Endodermal cell (in vitro differentiated cells): ENCODE results near the gene IFNA13. TPM values are rescaled to one million over a fixed set of nuclear protein-coding genes. Genes with fewer than 3 reads are reported as not detected.
A peak's percentile ranks its signal among the peaks of the same experiment; 100 is the strongest.

Experiments used
- DNase-seq: peaks from one replicate; pipeline ENCODE4 v3.0.0-alpha.2; 2017
- H3K27ac ChIP-seq: 2 replicates; pipeline ENCODE4 v1.5.1; 2013; ENCODE audit warnings: mild to moderate bottlenecking, low read depth, low read length, moderate library complexity
- H3K27me3 ChIP-seq: 2 replicates; pipeline ENCODE4 v1.6.1; 2013; ENCODE audit warnings: mild to moderate bottlenecking, low read length, moderate library complexity; ENCODE audit not compliant: insufficient read depth, control insufficient read depth, poor library complexity, severe bottlenecking
- H3K36me3 ChIP-seq: 2 replicates; pipeline ENCODE4 v1.7.0; 2013; ENCODE audit warnings: mild to moderate bottlenecking, low read length, moderate library complexity; ENCODE audit not compliant: control insufficient read depth, insufficient read depth
- H3K4me1 ChIP-seq: one replicate; pipeline ENCODE4 v1.7.0; 2013; ENCODE audit warnings: low read length; ENCODE audit not compliant: control insufficient read depth, insufficient read depth
- H3K4me3 ChIP-seq: 2 replicates; pipeline ENCODE4 v1.5.1; 2013; ENCODE audit warnings: mild to moderate bottlenecking, low read length, moderate library complexity
- H3K9ac ChIP-seq: 2 replicates; pipeline ENCODE4 v1.6.1; 2013; ENCODE audit warnings: mild to moderate bottlenecking, low read length, moderate library complexity; ENCODE audit not compliant: poor library complexity, severe bottlenecking; ENCODE audit errors: extremely low read depth
- H3K9me3 ChIP-seq: 2 replicates; pipeline ENCODE4 v1.6.1; 2013; ENCODE audit warnings: mild to moderate bottlenecking, low read length, moderate library complexity; ENCODE audit not compliant: control insufficient read depth
- H3K27ac Mint-ChIP-seq: 2 replicates; pipeline ENCODE4 v1.8.0; 2020; ENCODE audit warnings: mixed read lengths
- H3K27me3 Mint-ChIP-seq: 2 replicates; pipeline ENCODE4 v1.8.0; 2021; ENCODE audit warnings: mild to moderate bottlenecking, mixed read lengths; ENCODE audit not compliant: insufficient read depth
- H3K36me3 Mint-ChIP-seq: 2 replicates; pipeline ENCODE4 v1.8.0; 2020; ENCODE audit warnings: low read depth, mixed read lengths
- H3K4me1 Mint-ChIP-seq: 2 replicates; pipeline ENCODE4 v1.8.0; 2020; ENCODE audit warnings: mixed read lengths
- H3K4me3 Mint-ChIP-seq: 2 replicates; pipeline ENCODE4 v1.8.0; 2020; ENCODE audit warnings: mild to moderate bottlenecking, moderate library complexity, mixed read lengths
- H3K9me3 Mint-ChIP-seq: 2 replicates; pipeline ENCODE4 v1.8.0; 2020; ENCODE audit warnings: mild to moderate bottlenecking, mixed read lengths
- CTCF ChIP-seq: fragments of 200-600 bp; sonication (generic); conservative IDR thresholded peaks from 2 replicates; pipeline ENCODE4 v1.5.0; 2021; ENCODE audit warnings: antibody characterized with exemption, mild to moderate bottlenecking
- WGBS, 2 experiments: methylation state at CpG; one replicate each; pipeline versions ENCODE4 v1.1.5 to v1.1.7; 2013; ENCODE audit warnings: missing lambda C conversion rate in 2 of 2, mixed read lengths in 1 of 2; ENCODE audit not compliant: insufficient coverage in 1 of 2, insufficient read length in 1 of 2; 5-methylcytosine and 5-hydroxymethylcytosine counted together
- total RNA-seq, 2 donors: library from RNA; stranded (reverse); fragmentation: NEBNext Ultra II Directional in 1 of 2; extraction: Animal tissue kit (Norgen Biotek cat#: 25700) in 1 of 2; gene quantifications; 2 replicates in 1 of 2; 3 replicates in 1 of 2; pipeline ENCODE4 v1.2.1, GENCODE V29; 2021

The IFNA13 gene
- total RNA-seq, 2 donors from 2014 or later: not detected

- WGBS, 2 experiments: 90 to 100% methylated on average over 1 to 2 of the region's 2 CpGs
- peaks cover 21% of the 10 kb centered on the region for H3K36me3 Mint-ChIP-seq
- H3K9me3 ChIP-seq: no peaks in the 10 kb centered on the region
- peak overlapping the region; percentile 90 for H3K4me3 Mint-ChIP-seq
- no peak for DNase-seq
- peaks cover 7% of the 10 kb centered on the region for H3K4me1 ChIP-seq
- H3K27me3 Mint-ChIP-seq: peaks cover 3% of the 10 kb centered on the region
- TF ChIP-seq CTCF: no peak
- H3K36me3 ChIP-seq: peaks cover 44% of the 10 kb centered on the region
- H3K4me1 Mint-ChIP-seq: peaks cover 28% of the 10 kb centered on the region
- H3K4me3 ChIP-seq: peak overlapping the region; percentile 89
- no peak overlapping the region for H3K27ac ChIP-seq
- no peak overlapping the region for H3K9ac ChIP-seq
- peaks cover 3% of the 10 kb centered on the region for H3K27me3 ChIP-seq
- no peaks in the 10 kb centered on the region for H3K9me3 Mint-ChIP-seq
- H3K27ac Mint-ChIP-seq: no peak overlapping the region
Measured at GRCh38 chr9:21333226-21333625, 34.6 kb downstream of the IFNA13 start.

GRCh38 chr9:21331676-21332402 is 36.0 kb downstream of the IFNA13 start:
- WGBS, 2 experiments: 83 to 90% methylated on average over 3 to 5 of the region's 5 CpGs
- no peak overlapping the region for H3K27ac Mint-ChIP-seq
- no peak overlapping the region for H3K4me3 Mint-ChIP-seq
- no peaks in the 10 kb centered on the region for H3K27me3 Mint-ChIP-seq
- Histone ChIP-seq H3K9ac (no peak overlapping the region), H3K4me3 (peak overlapping the region; percentile 89), H3K9me3 (no peaks in the 10 kb centered on the region), H3K27ac (no peak overlapping the region), H3K4me1 (peaks cover 7% of the 10 kb centered on the region), H3K36me3 (peaks cover 44% of the 10 kb centered on the region), H3K27me3 (no peaks in the 10 kb centered on the region)
- DNase-seq: no peak
- no peak for TF ChIP-seq CTCF
- peaks cover 21% of the 10 kb centered on the region for H3K36me3 Mint-ChIP-seq
- peaks cover 28% of the 10 kb centered on the region for H3K4me1 Mint-ChIP-seq
- no peaks in the 10 kb centered on the region for H3K9me3 Mint-ChIP-seq

GRCh38 chr9:21326526-21327139 is 41.2 kb downstream of the IFNA13 start:
- H3K27ac Mint-ChIP-seq: no peak overlapping the region
- H3K36me3 Mint-ChIP-seq: peaks cover 18% of the 10 kb centered on the region
- Histone ChIP-seq H3K27me3 (no peaks in the 10 kb centered on the region), H3K36me3 (peaks cover 51% of the 10 kb centered on the region), H3K9me3 (no peaks in the 10 kb centered on the region), H3K27ac (no peak overlapping the region), H3K4me3 (no peak overlapping the region), H3K9ac (no peak overlapping the region), H3K4me1 (no peaks in the 10 kb centered on the region)
- H3K9me3 Mint-ChIP-seq: no peaks in the 10 kb centered on the region
- H3K4me1 Mint-ChIP-seq: peaks cover 6% of the 10 kb centered on the region
- no peak for DNase-seq
- no peak overlapping the region for H3K4me3 Mint-ChIP-seq
- no peaks in the 10 kb centered on the region for H3K27me3 Mint-ChIP-seq
- WGBS, 2 experiments: 0 to 15% methylated on average over 1 of the region's 2 CpGs
- TF ChIP-seq CTCF: peak; percentile 88
